HG03139 (cell line): ENCODE measurements around the gene SLC29A2.
"Not testable (repeated sequence)": the region's sequence is repeated elsewhere in the genome, so short reads cannot be mapped to it uniquely, and the experiment has no call there.

Experiments
- ATAC-seq: cut with Tn5 transposase; IDR thresholded peaks from one replicate; pipeline ENCODE4 v1.9.1; 2021; ENCODE audit not compliant: unreplicated experiment

Gene SLC29A2

DNA sequence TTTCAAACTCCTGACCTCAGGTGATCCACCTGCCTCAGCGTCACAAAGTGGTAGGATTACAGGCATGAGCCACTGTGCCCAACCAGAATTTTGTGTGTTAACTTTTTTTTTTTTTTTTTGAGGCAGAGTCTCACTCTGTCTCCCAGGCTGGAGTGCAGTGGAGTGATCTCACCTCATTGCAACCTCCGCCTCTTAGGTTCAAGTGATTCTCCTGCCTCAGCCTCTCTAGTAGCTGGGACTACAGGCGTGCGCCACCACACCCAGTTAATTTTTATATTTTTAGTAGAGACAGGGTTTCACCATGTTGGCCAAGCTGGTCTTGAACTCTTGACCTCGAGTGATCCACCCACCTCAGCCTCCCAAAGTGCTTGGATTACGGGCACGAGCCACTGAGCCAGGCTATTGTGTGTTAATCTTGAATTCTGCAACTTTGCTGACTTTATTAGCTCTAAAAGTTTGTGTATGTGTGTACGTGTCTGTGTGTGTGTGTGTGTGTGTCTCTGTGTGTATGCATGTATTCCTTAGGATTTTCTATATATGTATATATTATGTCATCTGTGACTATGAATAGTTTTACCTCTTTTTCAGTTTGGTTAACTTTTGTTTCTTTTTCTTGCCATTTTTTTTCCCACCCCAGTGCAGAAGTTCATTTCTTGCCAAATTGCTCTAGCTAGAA is 20.9 kb downstream of the SLC29A2 start:
- ATAC-seq: not testable (repeated sequence)

DNA sequence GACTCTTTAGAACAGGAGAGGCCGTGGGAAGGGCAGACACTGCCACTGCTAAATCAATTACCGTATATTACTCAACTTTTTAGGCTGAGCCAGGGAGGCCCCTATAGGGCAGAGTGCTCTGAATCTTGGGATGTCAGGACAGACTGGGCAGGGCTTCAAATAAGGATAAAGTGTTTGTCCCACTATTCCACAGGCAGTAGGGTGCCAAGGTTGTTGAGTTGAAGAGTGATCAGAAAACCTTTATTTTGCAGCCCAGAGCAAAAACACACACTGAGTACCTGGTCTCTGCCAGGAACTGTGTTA is 22.5 kb downstream of the SLC29A2 start:
- no peak for ATAC-seq

DNA sequence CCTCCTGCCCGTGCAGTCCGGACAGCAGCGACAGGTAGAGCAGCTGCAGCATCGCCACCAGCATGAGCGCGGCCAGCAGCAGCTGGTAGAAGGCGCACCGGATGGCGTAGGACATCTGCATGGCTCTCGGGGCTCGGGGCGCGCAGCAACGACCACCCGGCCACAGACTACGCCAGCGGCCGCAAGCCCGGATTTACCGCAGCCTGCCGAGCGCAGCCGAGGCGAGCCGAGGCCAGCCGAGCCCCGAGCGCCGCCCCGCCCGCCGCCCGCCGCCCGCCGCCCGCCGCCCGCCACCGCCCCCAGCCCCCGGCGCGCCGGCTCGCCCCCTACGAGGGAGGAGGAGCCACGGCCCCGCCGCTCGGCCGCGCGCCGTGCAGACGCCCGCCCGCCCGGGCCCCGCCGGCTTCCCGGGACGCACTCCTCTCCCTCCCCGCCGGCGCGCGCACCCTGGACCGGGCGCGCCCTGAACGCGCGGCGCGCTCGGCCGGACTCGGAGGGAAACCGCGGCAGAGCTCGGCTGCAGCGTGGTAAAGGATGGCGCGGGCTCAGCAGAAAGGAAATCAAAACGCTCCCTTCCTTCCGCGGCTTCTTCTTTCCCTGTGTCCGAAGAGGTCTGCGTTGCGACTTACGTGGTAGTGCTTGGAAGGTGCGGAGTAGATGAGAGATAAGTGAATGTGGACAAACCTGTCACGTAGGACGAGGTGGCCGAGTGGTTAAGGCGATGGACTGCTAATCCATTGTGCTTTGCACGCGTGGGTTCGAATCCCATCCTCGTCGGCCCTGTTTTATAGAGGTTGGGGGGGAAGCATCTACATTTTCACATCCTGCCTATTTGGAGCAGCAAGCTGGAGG is 23.9 kb downstream of the SLC29A2 start, which contains the start of gene B4GAT1:
Gene B4GAT1 (minus strand): TSS at position 205 of the 852 bp plus-strand sequence. CDS start 84 bp downstream, at position 121.
- peak; percentile 39 for ATAC-seq

DNA sequence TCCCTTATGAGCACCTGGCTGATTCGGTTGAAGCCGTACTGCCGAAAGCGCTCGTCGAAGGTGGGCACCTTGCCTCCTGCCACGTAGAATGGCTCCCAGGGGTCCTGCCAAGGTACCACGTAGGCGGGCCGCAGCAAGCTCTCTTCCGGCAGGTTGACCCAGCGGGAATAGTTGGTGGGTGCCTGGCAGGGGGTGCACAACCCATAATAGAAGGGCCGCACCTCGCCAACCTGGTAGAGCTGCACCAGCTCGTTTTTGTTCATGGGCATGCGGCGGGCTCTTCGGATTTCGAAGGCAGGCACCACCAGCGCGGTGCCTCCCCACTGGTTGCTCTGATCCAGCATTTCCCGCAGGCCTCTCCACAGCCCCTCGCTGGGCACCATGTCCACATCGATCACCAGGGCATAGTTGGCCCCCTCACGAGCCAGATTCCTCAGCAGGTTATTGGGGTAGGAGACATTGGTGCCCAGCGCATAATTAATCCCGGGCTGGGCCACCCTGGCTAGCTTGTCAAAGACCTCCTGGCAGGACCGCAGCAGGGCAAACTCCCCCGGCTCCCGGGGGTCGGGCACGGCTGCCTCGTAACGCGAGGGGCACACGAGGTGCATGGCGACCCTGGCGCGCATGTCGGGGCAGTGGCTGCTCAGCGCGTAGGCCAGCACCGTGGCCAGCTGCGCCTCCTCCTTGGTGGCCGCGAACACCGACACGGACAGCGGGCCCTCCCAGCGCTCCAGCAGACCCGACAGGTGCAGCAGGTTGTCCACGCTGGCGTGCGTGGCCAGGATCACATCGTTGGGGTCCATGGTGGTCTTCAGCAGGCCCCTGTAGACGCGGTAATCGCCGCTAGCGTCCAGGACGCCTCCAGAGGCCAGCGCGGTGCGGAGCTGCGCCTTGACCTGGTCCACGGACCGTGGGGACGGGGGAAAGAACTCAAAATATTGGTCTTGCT is 24.8 kb downstream of the SLC29A2 start:
- no peak for ATAC-seq

DNA sequence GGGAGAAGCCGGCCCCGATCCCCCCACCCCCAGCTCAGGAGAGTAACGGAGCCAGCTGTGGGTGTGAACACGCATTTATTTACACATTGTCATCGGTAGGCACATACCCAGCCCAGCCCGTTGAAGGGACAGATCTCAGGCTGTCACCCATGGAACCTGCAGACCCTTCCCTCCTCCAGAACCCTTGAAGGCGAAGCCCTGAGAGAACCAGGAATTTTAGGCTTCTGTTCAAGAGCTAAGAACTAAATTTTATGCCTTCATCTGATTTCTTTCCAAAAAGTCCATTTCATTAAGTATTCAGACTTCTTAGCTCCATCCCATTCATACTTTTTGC is 26.3 kb downstream of the SLC29A2 start:
- ATAC-seq: peak; percentile 3

DNA sequence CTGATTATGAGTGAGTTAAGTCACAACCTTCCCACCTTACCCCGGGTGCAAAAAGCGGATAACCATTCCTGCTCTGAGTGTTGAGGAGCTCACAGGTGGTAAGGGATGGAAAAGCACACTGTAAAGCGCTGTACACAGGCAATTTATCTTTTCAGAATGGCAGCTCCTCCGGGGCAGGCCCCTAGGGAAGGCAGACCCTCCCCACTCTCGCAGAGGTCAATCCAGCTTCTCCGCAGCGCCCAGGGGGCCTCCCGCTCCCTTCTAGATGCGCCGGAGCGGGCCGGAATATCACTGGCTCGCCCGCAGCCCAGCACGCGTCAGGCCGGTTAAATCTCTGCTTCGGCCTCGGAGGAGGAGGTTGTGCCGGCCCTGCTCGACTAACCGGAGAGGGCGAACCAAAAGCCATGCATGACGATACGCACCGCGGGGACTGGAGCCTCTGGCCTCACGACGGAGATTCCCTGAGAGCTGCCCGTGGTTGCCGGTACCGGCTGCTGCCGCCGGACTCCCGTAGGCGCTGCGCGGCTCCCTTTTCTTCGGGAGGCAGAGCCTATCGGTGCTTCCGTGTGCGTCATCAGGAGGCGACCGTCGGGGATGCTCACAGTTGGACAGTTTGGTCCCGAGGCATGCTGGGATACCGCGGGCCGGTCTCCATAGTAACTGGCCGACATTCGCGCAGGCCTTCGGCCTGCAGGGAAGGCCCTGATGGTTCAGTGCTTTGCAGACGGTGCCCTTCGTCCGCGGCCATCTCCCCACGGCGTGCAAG is 26.8 kb downstream of the SLC29A2 start, which contains the start of gene BRMS1:
Gene BRMS1 (minus strand): TSS at position 555 of the 766 bp plus-strand sequence. CDS start 2,870 bp downstream, outside the sequence.
- ATAC-seq: peak; percentile 47

DNA sequence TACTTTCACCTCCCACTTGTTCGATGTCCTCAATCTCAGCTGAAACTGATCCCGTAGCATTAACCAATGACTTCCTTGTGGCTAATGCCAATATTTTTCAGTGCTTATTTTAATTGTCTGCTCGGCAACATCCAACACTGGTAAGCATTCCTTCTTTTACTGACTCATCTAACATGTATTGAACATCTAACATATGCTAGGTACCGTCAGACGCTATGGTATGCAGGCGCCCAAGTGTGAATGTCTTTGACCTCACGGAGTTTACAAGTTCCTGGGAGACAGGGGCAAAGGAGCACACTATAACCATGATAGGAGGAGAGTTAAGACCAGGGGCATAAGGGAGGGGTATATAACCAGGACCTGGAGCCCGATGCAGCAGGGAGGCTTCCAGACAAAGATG is 28.4 kb downstream of the SLC29A2 start:
- no peak for ATAC-seq

DNA sequence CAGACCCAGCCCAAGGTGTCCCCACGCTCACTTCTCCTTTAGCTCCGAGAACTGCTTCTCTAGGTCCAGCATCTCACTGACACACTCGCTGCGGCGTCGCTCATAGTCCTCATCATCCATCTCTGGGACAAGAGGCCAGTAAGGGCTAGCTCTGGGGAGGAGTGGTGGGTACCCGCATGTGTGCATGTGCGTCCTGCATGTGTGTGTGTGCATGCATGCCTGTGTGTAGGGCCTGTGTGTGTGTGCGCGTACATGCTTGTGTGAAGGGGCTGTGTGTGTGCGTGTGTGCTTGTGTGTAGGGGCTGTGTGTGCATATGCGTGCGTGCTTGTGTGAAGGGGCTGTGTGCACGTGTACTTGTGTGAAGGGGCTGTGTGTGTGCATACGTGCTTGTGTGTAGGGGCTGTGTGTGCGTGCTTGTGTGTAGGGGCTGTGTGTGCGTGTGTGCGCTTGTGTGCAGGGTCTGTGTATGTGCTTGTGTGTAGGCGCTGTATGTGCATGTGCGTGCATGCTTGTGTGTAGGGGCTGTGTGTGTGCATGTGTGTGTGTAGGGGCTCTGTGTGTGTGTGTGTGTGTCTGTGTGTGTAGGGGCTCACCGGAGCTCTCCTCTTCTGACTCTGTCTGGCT is 29.9 kb downstream of the SLC29A2 start:
- ATAC-seq: no peak

DNA sequence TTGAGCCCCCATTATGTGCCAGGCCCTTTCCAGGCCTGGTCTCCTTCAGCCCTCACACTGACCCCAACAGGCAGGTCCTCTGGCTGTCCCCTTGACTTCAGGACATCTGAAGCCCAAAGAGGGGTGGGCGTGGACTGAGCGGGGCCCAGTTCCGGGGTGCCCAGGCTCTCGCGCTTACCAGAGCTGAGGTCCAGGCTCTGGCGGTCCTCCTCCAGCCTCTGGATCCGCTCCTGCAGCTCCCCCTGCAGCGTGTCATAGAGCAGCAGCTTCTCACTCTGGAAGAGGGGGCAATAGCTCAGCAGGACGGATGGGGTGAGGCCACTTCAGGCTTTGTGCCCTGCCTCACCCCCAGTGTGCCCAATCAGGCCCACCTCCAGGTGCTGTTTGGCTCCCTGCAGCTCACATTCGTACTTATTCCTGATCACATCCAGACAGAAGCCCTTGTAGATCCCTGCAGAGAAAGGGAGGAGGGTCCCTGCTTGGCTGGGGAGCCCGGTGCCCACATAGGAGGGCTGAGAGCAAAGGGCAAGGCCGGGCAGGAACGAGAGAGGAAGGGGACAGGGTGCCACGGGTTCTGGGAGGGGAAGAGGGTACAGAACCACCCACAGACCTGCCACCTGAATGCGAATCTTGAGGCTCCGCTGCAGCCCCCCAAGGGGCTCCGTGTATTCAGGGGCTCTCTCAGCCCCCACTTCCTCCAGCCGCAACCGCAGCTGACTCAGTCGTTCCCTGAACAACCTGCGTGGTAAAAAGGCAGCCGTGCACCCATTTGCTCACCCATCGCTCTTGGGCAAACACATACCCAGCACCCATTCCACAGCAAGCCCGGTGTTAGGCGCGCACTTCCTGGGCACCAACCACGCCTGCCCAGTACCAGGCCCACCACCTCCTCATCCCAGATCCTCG is 30.7 kb downstream of the SLC29A2 start:
- ATAC-seq: no peak

DNA sequence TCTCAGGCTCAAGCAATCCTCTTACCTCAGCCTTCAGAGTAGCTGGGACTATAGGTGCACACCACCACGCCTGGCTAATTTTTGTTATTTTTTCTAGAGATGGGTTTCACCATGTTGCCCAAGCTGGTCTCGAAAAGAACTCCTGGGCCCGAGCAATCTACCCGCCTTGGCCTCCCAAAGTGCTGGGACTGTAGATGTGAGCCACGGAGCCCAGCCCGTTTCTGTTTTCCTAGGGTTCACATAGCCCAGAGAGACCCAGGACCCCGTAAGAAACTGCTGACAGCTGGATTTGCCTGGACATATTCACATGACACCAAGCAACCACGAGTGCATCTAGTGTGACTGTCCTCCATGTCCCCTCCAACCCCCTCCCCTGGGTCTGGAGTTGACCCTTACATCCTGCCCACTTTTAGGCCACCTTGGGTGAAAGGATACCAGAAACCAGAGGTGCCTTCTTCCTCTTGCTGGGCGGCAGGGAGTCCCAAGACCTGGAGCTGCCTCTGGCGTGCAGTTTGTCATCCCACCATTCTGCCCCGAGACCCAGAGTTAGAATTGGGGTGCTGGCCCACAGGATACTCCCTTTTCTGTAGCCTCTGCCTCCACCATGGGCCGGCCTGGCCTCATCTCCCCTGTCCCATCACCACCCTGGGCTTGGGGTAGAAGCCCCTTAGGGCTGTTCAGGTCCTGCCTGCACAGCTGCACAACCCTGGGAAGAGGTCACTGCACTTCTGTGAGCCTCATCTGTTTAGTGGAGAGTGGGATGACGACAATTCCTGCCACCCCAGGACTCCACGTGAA is 31.7 kb downstream of the SLC29A2 start:
- ATAC-seq: no peak

DNA sequence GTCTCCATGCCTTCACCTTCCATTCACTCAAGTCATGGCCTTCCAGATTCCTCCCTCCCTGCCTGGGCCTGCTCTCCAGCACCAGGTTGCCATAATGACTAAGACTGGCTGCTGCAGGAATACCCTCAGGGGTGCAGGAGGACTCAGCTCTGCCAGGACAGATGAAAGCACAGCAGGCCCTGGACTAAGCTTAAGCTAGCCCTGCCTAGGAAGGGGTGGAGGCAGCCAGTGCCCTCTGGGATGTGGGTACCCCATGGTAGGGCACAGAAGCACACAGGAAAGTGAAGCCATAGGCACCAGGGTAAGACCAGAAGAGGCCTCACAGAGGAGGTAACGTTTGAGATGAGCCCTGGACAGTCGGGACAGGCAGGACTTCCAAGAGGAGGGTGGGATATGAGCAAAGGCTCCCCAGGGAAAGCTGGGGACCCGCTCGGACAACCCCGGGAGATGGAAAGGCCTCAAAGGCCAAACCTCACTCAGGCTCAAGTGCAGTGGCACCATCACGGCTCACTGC is 32.3 kb downstream of the SLC29A2 start:
- ATAC-seq: no peak

DNA sequence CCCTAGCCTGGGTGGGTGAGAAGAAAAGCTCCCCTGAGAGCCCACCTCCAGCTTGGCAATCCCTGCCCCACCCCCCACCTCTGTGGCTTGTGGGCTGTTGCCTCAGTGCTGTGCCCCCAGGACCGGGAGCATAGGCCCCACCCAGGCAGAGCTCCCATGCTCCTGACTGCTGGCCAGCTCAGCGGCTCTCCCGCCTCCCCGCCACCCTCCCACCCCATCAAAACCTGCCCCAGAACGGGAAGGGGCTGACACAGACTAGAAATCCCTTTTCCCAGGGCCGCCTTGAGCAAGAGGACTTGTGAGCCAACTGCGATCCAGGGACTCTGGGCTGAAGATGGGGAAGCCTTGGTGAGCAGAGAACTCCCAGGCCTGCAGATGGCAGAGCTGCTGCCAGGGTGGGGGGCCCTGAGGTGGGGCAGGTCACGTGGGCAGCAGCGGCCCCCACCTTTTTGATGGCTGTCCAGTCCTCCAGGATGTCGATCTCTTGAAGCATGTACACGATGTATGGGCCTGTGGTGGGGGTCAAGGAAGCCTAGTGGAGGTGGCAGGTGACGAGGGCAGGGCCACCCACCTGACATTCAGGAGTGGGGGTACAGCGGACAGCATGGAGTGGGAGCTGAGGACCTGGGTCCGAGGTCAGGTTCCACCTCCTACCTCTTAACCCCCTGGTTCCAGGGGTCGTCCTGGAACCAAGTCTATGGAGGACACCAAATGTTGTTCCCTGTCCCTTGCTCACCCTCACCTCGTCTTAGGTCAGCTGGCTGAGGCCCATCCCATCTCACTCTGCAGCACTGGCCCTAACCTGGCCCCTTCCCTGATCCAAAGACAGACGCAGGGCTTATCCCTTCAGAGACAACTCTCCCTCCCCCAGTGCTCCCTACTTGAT is 33.0 kb downstream of the SLC29A2 start:
- ATAC-seq: no peak

DNA sequence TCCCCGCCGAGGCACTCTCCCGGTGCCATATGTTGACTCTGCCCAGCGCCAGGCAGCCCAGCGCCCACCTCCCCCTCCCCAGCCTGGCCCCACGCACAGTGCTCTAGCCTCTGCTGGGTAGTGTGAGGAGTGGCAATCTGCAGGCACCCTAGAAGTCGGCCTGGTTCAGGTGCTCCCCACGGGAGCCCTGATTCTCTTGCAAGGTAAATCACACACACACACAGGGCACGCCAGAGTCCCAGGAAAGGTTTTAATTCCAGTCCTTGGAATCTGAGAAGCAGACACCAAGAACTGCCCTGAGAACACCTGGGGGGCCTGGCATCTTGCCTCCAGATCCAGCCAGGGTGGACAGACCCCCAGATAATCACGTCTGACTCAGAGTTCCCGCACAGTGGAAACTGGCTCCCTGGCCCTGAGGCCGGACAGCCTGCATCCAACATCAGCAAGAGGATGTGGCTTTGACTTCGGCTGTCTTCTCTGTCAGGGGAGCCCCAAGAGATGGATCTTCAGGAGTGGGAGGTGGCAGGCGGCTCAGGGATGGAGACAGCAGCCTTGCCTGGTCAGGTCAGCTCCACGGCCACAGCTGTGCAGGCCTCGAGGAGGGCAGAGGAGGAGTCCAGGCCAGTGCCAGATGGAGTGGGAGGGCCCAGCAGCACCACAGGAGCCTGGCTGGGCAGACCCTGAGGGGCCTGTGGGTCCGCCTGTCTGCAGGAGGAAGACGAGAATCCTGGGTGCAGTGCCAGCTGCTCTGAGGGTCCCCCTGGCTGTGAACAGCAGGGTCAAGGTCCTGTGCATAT is 34.3 kb downstream of the SLC29A2 start:
- no peak for ATAC-seq

DNA sequence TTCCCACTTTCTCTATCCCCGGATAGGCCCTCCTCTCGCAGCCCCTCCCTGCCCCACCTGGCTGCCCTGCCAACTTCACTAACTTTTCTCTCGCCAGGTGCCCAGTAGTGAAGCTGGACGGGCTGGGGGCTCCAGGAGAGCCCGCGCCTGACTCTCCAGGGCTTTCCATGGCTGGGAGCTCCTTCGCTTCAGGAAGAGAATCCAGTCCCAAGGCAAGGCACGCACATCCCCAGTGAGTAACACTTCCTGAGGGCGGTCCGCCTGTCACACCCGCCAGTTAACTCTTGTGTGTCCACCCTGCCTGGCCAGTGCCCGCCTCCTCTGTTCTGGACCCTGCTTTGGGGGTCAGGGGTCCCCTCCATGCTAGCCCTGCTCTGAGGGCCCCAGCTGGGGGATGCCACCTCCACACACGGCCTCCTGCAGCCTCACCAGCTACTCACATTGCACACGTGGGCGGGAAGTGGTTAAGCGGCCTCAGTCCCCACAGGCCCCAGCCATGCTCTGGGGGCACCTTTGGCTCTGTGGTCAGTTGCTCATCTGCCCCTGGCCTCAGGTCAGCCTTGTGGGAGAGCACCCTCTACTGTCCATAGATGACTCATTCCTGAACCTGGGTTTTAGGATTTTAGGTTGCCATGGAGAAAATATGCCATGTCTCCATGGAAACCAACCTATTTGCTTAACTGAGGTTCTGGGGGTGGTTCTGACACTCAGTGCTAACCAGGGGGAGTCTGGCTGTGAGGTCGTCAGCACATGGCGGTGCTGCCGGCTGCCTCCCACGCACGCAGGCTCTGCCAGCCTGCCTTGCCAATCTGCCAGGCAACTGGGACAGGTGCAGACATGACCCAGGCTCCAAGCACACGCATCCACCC is 35.1 kb downstream of the SLC29A2 start, which contains the start of gene RIN1:
Gene RIN1 (minus strand): TSS at position 201 of the 869 bp plus-strand sequence. CDS start 32 bp downstream, at position 169.
- ATAC-seq: no peak
